HG02981 (cell line): ENCODE results near the gene SELENOV.
"Not testable (repeated sequence)": the region's sequence is repeated elsewhere in the genome, so short reads cannot be mapped to it uniquely, and the experiment has no call there.

Experiments used
- ATAC-seq: cut with Tn5 transposase; IDR thresholded peaks from one replicate; pipeline ENCODE4 v1.9.1; 2021; ENCODE audit warnings: mild to moderate bottlenecking, moderate library complexity; ENCODE audit not compliant: unreplicated experiment

Gene SELENOV, protein sequence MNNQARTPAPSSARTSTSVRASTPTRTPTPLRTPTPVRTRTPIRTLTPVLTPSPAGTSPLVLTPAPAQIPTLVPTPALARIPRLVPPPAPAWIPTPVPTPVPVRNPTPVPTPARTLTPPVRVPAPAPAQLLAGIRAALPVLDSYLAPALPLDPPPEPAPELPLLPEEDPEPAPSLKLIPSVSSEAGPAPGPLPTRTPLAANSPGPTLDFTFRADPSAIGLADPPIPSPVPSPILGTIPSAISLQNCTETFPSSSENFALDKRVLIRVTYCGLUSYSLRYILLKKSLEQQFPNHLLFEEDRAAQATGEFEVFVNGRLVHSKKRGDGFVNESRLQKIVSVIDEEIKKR

GRCh38 chr19:39514840-39515550, at the start of gene SELENOV:
Gene SELENOV (plus strand): TSS chr19:39515139. CDS start chr19:39515213, 74 bp downstream.
- no peak for ATAC-seq

DNA sequence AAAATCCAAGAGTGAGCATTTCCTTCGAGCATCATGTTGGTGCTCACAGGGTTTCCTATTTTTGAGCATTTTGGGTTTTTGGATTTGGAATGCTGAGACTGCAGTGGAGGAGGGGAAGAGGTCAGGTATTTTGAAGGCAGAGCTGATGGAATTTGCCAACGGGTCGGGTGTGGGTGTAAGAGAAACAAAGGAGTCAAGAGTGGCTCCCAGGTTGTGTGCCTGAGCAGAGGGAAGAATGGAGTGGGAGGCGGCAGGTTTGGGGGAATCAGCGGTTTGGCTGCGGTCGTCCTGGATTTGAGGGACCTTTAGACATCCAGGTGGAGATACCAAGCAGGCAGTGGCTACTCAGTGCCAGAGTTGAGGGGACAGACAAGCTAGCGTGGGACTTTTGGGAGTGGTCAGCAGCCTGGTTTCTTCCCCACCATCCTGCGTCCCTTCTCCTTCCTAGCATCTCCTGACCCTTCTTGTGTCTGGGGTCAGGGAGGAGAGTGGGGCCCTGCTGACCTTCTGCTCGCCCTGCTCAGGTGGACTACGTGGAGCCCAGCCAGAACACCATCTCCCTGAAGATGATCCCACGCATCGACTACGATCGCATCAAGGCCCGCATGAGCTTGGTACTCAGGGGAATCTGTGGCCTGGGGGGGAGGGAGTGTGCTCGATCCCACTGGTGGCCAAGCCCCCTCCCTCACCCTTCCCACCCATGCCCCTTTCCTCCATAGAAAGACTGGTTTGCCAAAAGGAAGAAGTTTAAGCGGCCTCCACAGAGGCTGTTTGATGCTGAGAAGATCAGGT, 48.8 kb upstream of the SELENOV start:
- ATAC-seq = no peak

- no peak for ATAC-seq
Measured at GRCh38 chr19:39467941-39468340, 47.0 kb upstream of the SELENOV start.

- ATAC-seq = no peak
Measured at GRCh38 chr19:39469036-39469435, 45.9 kb upstream of the SELENOV start.

- ATAC-seq = no peak
Measured at GRCh38 chr19:39469567-39469966, 45.4 kb upstream of the SELENOV start.

DNA sequence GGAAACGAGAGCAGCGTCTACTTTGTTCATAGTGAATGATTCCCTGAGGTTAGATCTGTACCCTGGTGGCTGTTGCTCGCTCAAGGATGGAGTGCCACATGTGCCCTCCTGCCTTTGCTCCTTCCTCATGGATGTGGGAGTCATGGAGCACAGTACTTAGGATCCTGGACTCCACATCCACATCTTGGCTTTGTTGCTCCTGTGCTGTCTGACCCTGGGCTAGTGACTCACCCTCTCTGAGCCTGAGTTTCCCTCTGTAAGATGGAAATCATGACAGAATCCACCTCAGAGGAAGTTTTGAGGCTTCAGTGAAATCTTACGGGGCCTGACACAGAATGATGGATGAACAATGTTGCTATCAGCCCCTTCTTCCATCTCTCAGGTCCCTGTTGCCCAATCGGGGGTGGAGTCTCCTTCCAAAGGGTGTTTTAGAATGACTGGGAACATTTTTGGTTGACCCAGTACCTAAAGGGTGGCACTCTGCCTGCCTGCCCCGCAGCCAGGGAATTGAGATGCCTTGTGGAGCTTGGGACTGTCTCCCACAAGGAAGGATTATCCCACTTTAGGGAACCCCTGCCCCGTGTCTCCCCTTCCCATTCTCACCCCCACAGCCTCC, 44.1 kb upstream of the SELENOV start:
- no peak for ATAC-seq

GRCh38 chr19:39471756-39472536, 43.0 kb upstream of the SELENOV start:
- ATAC-seq = no peak

- ATAC-seq = no peak
Measured at GRCh38 chr19:39472746-39473442, 42.0 kb upstream of the SELENOV start.

DNA sequence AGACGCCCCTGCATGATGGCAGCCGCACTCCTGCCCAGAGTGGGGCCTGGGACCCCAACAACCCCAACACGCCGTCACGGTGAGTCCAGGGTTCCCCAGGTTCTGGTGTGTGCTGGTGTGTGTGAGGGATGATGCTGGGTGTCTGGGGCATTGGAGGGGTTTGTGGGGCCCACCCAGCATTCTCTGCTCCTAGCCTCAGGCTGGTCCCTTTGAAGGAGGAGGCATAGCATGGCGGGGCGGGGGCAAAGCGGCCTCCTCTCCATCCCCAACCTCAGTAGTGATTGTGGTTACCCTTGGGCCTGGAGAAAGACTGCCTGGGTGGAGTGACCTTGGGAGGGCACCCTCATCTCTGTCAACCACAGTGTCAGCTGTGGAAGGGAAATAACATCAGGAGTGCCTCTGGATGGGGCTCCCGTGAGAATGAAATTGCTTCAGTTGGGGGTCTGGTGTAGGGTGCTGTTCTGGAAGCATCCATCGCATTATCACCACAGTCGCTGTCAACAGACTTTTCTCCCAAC, 41.4 kb upstream of the SELENOV start:
- no peak for ATAC-seq

DNA sequence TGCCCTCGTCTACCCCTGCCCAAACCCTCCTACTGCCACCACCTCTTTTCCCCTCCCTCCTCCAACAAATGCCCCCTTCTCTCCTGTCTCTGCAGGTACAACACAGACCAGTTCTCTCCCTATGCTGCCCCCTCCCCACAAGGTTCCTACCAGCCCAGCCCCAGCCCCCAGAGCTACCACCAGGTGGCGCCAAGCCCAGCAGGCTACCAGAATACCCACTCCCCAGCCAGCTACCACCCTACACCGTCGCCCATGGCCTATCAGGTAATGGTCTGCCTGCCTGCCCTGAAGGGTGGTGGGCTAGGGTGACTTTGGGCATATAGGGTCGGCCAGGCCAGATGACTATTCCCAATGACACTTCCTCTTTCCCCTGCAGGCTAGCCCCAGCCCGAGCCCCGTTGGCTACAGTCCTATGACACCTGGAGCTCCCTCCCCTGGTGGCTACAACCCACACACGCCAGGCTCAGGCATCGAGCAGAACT, 40.8 kb upstream of the SELENOV start:
- no peak for ATAC-seq

GRCh38 chr19:39475748-39476147, 39.2 kb upstream of the SELENOV start:
- no peak for ATAC-seq

GRCh38 chr19:39479319-39479801, 35.6 kb upstream of the SELENOV start:
- ATAC-seq = not testable (repeated sequence)

DNA sequence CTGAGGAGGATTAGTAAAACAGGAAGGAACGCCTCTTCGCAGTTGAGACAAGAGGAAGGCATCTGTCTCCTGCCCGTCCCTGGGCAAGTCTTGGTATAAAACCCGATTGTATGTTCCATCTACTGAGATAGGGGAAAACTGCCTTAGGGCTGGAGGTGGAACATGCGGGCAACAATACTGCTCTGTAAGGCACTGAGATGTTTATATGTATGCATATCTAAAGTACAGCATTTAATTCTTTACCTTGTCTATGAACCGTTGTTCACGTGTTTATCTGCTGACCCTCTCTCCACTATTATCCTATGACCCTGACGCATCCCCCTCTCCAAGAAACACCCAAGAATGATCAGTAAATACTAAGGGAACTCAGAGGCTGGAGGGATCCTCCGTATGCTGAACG, 35.0 kb upstream of the SELENOV start:
- ATAC-seq = no peak

- peak; percentile 86 for ATAC-seq
Measured at GRCh38 chr19:39480337-39481228, 34.4 kb upstream of the SELENOV start, which contains the start of gene TIMM50. Gene TIMM50 (plus strand): TSS chr19:39480838. CDS start chr19:39480854, 16 bp downstream.

- ATAC-seq = no peak
Measured at GRCh38 chr19:39481229-39481545, 33.8 kb upstream of the SELENOV start.

- no peak for ATAC-seq
Measured at GRCh38 chr19:39481676-39482075, 33.3 kb upstream of the SELENOV start.

- ATAC-seq = no peak
Measured at GRCh38 chr19:39483141-39483540, 31.8 kb upstream of the SELENOV start.

GRCh38 chr19:39489756-39490155, 25.2 kb upstream of the SELENOV start:
- ATAC-seq = no peak
